ENCODE measurements around the gene FAM180A.

FAM180A gene

DNA sequence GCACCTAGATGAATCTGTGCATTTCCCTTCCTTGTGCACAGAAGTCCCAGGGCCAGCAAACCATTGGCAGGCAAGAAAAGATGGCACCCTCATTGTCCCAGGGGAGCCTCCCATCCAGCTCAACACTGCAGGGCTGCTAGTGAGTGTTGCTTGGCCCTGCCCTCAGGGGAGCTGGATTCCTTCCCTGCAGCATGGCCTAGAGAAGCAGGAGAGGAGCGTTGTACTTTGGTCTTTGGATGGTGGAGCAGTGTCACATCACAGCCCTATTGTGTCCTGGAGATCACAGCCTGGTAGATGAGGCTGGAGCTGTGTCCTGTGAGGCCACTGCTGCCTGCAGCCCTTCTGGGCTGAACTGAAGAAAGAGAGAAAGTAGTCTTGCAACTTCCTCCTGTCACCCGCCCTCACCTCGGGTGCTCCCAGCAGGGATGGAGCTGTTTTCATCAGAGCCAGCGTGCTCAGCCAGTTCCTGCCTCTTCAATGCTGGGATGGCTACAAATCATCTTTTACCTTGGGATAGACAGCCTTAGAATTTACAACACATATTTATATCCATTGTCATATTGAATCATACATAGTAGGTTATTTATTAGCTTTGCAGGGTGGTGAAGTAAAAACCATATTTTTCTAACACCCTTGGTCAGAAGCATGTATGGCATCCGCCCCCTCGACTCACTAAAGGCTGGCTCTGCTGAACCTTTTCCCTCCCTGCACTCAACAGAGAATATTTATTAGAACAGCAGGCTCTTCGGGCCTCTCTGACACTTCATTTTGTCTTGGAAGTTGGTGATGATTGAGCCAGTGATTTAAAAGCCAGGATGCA is 43.1 kb upstream of the FAM180A start:
- no peak overlapping the region for H3K4me3 ChIP-seq (ENCODE audit: low read depth, low read length)
- peak; percentile 39 for DNase-seq (ENCODE audit: low read depth)
- no peak for TF ChIP-seq CTCF (conservative IDR thresholded peaks at IDR 0.05; ENCODE audit: low read depth, low read length)

DNA sequence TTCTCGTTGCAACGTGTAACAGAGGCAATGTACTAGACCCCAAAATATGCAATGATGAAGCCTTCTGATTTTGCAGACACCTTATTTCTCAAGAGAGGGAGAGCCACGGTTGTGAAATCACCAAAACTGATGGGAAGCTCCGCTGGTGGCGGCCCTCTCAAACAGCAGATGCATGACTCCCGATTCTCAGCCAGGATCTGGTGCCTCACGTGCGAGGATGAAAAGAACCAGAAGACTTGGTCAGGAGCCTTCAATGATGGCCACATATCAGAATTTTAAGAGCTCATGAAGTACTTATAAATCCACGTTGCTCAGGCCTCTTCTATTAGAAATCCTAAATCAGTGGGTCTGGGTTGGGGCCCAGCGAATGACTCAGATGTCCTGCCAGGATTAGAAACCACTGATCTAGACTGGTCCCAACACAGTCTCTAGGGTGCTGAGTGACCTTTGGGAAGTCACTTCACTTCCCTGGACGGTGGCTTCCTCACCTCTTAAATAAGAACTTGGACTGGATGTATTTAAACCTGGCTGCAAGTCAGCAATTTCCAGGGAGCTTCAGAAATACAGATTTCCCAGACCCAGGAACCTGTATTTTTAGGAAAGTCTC is 41.9 kb upstream of the FAM180A start:
- no peak overlapping the region for H3K4me3 ChIP-seq (ENCODE audit: low read depth, low read length)
- TF ChIP-seq CTCF (conservative IDR thresholded peaks at IDR 0.05; ENCODE audit: low read depth, low read length), result no peak
- no peak for DNase-seq (ENCODE audit: low read depth)

- no peak for DNase-seq (ENCODE audit: low read depth)
- no peak overlapping the region for H3K4me3 ChIP-seq (ENCODE audit: low read depth, low read length)
- TF ChIP-seq CTCF (conservative IDR thresholded peaks at IDR 0.05; ENCODE audit: low read depth, low read length), result no peak
Observed at GRCh38 chr7:135789956-135790355, 41.3 kb upstream of the FAM180A start.

DNA sequence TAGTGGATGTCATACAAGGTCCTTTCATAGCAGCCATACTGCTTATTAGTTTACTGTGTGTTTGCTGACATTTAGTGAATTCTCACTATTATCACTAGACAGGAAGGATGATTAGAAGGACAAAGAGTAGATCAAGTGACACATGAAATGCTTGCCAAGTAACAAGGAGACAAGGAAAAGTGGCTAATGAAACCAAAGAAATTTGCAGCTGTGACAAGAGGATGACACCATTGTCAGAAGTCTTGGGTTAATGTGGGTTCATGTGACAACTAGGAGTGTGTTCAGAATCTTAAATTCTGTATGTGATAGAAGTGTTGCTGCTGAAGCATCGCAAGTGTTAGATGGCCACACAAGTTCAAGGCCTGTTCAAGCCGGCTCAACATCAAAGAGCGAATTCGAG is 40.8 kb upstream of the FAM180A start:
- no peak for TF ChIP-seq CTCF (conservative IDR thresholded peaks at IDR 0.05; ENCODE audit: low read depth, low read length)
- no peak overlapping the region for H3K4me3 ChIP-seq (ENCODE audit: low read depth, low read length)
- no peak for DNase-seq (ENCODE audit: low read depth)

- TF ChIP-seq CTCF (conservative IDR thresholded peaks at IDR 0.05; ENCODE audit: low read depth, low read length), result no peak
- H3K4me3 ChIP-seq (ENCODE audit: low read depth, low read length), result no peak overlapping the region
Observed at GRCh38 chr7:135786911-135787310, 38.3 kb upstream of the FAM180A start.

DNA sequence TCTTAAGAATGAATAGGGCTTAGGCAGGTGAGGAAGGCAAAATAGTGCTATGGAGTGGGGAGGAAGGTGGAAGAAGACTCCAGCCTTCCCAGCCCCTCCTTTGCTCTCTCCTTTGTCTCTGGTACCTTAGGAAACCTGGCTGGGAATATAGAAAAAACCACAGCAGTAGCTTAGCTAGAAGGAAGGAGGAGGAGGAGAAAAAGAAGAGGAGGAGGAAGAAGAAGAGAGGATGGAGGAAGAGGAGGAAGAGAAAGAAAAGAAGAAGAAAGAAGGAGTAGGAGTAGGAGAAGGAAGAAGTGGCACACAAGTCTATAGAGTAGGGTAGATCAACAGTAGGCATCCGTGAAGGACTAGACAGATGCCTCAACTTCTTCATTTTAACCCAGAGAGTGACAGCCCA is 36.5 kb upstream of the FAM180A start:
- no peak for TF ChIP-seq CTCF (conservative IDR thresholded peaks at IDR 0.05; ENCODE audit: low read depth, low read length)
- no peak for DNase-seq (ENCODE audit: low read depth)
- H3K4me3 ChIP-seq (ENCODE audit: low read depth, low read length), result no peak overlapping the region

More at GRCh38 chr7:135786911-135787310, 38.3 kb upstream of the FAM180A start:
- DNase-seq (ENCODE audit: low read depth), result no peak

- no peak for DNase-seq (ENCODE audit: low read depth)
- no peak overlapping the region for H3K4me3 ChIP-seq (ENCODE audit: low read depth, low read length)
- no peak for TF ChIP-seq CTCF (conservative IDR thresholded peaks at IDR 0.05; ENCODE audit: low read depth, low read length)
Observed at GRCh38 chr7:135784013-135784412, 35.4 kb upstream of the FAM180A start.
